Mesodermal cell (in vitro differentiated cells): ENCODE data around the gene MLANA.

Experiments
- H3K27ac ChIP-seq: 2 replicates; pipeline ENCODE4 v1.7.0; 2013; ENCODE audit warnings: mild to moderate bottlenecking, low read depth, low read length, moderate library complexity; ENCODE audit not compliant: severe bottlenecking
- H3K36me3 ChIP-seq: 2 replicates; pipeline ENCODE4 v1.7.1; 2013; ENCODE audit warnings: mild to moderate bottlenecking, low read length, moderate library complexity; ENCODE audit not compliant: control insufficient read depth, insufficient read depth
- H3K4me1 ChIP-seq: one replicate; pipeline ENCODE4 v1.7.1; 2013; ENCODE audit warnings: mild to moderate bottlenecking, low read length; ENCODE audit not compliant: insufficient read depth, control insufficient read depth, poor library complexity, severe bottlenecking
- H3K4me3 ChIP-seq: 2 replicates; pipeline ENCODE4 v1.7.0; 2013; ENCODE audit warnings: low read length, control low read depth, mild to moderate bottlenecking; ENCODE audit not compliant: insufficient read depth, poor library complexity, severe bottlenecking; ENCODE audit errors: extremely low read depth
- H3K9me3 ChIP-seq: 2 replicates; pipeline ENCODE4 v1.7.1; 2013; ENCODE audit warnings: mild to moderate bottlenecking, low read length, moderate library complexity; ENCODE audit not compliant: control insufficient read depth
- WGBS, 2 experiments: methylation state at CpG; one replicate each; pipeline ENCODE4 v1.1.5; 2013; ENCODE audit warnings: missing lambda C conversion rate in 2 of 2; ENCODE audit not compliant: insufficient coverage in 2 of 2; 5-methylcytosine and 5-hydroxymethylcytosine counted together

MLANA gene

DNA sequence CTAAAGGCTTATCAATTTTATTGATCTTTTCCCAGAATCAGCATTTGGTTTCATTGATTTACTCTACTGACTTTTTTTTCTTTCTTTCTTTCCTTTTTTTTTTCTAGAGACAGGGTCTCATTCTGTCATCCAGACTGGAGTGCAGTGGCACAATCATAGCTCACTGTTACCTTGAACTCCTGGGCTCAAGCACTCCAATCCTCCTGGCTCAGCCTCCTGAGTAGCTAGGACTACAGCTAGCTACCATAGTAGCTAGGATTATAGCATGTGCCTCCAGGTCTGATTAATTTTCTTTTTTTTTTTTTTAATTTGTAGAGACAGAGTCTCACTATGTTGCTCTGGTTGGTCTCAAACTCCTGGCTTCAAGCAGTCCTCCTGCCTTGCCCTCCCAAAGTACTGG, 11.7 kb downstream of the MLANA start:
- Histone ChIP-seq H3K4me1 (no peaks in the 10 kb centered on the region), H3K27ac (no peak overlapping the region), H3K9me3 (no peaks in the 10 kb centered on the region), H3K4me3 (no peak overlapping the region), H3K36me3 (no peaks in the 10 kb centered on the region)

GRCh38 chr9:5908918-5909317, 18.2 kb downstream of the MLANA start:
- Histone ChIP-seq H3K4me3 (no peak overlapping the region), H3K9me3 (no peaks in the 10 kb centered on the region), H3K27ac (no peak overlapping the region), H3K36me3 (no peaks in the 10 kb centered on the region), H3K4me1 (no peaks in the 10 kb centered on the region)
- WGBS, 2 experiments: no CpG with 5 or more reads among the region's 3 CpGs

GRCh38 chr9:5909976-5910375, 19.3 kb downstream of the MLANA start:
- Histone ChIP-seq H3K27ac (no peak overlapping the region), H3K4me1 (no peaks in the 10 kb centered on the region), H3K4me3 (no peak overlapping the region), H3K36me3 (no peaks in the 10 kb centered on the region), H3K9me3 (no peaks in the 10 kb centered on the region)
- WGBS, 2 experiments: 83 to 90% methylated on average over 1 to 2 of the region's 3 CpGs

GRCh38 chr9:5910413-5911057, 19.8 kb downstream of the MLANA start:
- H3K36me3 ChIP-seq: no peaks in the 10 kb centered on the region
- no peak overlapping the region for H3K27ac ChIP-seq
- no peaks in the 10 kb centered on the region for H3K4me1 ChIP-seq
- WGBS, 2 experiments: 100% methylated on average over 1 of the region's 1 CpG
- H3K9me3 ChIP-seq: no peaks in the 10 kb centered on the region
- no peak overlapping the region for H3K4me3 ChIP-seq

DNA sequence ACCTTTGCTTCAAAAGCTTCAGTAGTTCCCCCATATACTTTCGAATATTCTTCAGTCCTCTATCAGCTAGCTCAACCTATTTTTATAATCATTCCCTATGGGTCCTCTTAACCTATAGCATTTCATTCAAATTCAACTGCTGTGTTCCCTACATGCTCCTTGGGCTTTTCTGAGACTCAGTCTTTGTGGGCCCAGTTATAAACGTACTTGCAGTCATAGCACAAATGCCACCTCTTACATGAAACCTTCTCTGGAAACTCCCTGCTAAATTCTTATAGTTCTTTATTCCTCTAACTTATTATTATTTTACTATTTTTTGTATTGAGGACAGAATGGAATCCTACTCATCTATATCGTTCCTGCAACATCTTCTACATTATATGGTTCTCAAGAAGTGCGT, 24.7 kb downstream of the MLANA start:
- Histone ChIP-seq H3K4me3 (no peak overlapping the region), H3K9me3 (no peaks in the 10 kb centered on the region)
- WGBS, 2 experiments: 83 to 88% methylated on average over 2 of the region's 4 CpGs

GRCh38 chr9:5917273-5917672, 26.6 kb downstream of the MLANA start:
- H3K36me3 ChIP-seq: peaks cover 18% of the 10 kb centered on the region
- H3K4me1 ChIP-seq: no peaks in the 10 kb centered on the region
- H3K27ac ChIP-seq: no peak overlapping the region
- 94 to 95% methylated on average over 2 of the region's 4 CpGs for WGBS, 2 experiments
- no peaks in the 10 kb centered on the region for H3K9me3 ChIP-seq
- no peak overlapping the region for H3K4me3 ChIP-seq

More for the DNA sequence above, 24.7 kb downstream of the MLANA start:
- no peaks in the 10 kb centered on the region for H3K4me1 ChIP-seq
- peaks cover 6% of the 10 kb centered on the region for H3K36me3 ChIP-seq
- H3K27ac ChIP-seq: no peak overlapping the region

- no peak overlapping the region for H3K4me3 ChIP-seq
Observed at GRCh38 chr9:5917888-5918287, 27.2 kb downstream of the MLANA start.

DNA sequence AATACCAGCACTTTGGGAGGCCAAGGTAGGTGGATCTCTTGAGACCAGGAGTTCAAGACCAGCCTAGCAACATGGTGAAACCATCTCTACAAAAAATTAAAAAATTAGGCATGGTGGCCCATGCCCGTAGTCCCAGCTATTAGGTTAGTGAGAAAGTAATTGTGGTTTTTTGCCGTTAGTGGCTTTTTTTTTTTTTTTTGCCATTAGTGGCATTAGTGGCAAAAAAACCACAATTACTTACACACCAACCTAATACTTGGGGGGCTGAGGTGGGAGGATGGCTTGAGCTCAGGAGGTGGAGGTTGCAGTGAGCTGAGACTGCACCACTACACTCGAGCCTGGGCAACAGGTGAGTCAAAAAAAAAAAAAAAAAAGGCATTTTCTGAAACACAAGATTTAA, 27.8 kb downstream of the MLANA start:
- Histone ChIP-seq H3K27ac (no peak overlapping the region), H3K9me3 (no peaks in the 10 kb centered on the region), H3K4me3 (no peak overlapping the region), H3K4me1 (no peaks in the 10 kb centered on the region), H3K36me3 (peaks cover 29% of the 10 kb centered on the region)
- WGBS, 2 experiments: no CpG with 5 or more reads among the region's 3 CpGs

More at GRCh38 chr9:5917888-5918287, 27.2 kb downstream of the MLANA start:
- H3K4me1 ChIP-seq: no peaks in the 10 kb centered on the region
- H3K36me3 ChIP-seq: peaks cover 24% of the 10 kb centered on the region
- H3K9me3 ChIP-seq: no peaks in the 10 kb centered on the region
- WGBS, 2 experiments: no CpG with 5 or more reads among the region's 3 CpGs
- no peak overlapping the region for H3K27ac ChIP-seq

GRCh38 chr9:5920860-5921328, 30.2 kb downstream of the MLANA start:
- Histone ChIP-seq H3K9me3 (no peaks in the 10 kb centered on the region), H3K4me3 (no peak overlapping the region), H3K4me1 (no peaks in the 10 kb centered on the region), H3K27ac (no peak overlapping the region), H3K36me3 (peaks cover 41% of the 10 kb centered on the region)
- 92 to 93% methylated on average over 1 to 2 of the region's 2 CpGs for WGBS, 2 experiments

GRCh38 chr9:5922192-5922591, 31.5 kb downstream of the MLANA start:
- Histone ChIP-seq H3K4me1 (no peaks in the 10 kb centered on the region), H3K27ac (no peak overlapping the region), H3K9me3 (no peaks in the 10 kb centered on the region), H3K36me3 (peaks cover 41% of the 10 kb centered on the region), H3K4me3 (no peak overlapping the region)
- WGBS, 2 experiments: 88 to 96% methylated on average over 2 of the region's 2 CpGs

DNA sequence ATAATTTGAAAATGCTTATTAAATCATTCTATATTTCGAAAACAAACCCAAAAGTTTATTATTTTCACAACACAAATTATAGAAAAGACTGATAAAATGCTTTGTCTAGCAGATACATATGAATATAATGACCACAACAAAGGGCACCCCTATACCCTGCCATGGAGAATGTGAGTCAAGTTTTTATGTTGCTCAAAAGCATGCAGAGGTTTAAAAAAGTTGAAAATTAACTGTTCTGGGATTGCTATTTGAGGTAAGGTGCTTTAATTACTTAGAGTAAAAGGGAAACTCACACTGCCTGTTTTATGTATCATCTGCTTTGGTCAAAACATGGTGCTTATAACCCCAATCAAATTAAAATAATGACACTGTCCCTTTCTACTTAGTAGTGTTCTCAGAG, 41.0 kb downstream of the MLANA start:
- no CpG with 5 or more reads among the region's 1 CpG for WGBS, 2 experiments
- H3K9me3 ChIP-seq: no peaks in the 10 kb centered on the region
- no peak overlapping the region for H3K4me3 ChIP-seq
- H3K27ac ChIP-seq: no peak overlapping the region
- peaks cover 5% of the 10 kb centered on the region for H3K36me3 ChIP-seq
- H3K4me1 ChIP-seq: no peaks in the 10 kb centered on the region
